ENCODE measurements around the gene ENDOD1.

- no peak for TF ChIP-seq CTCF (conservative IDR thresholded peaks at IDR 0.05; ENCODE audit: low read depth, low read length)
- TF ChIP-seq EZH2phosphoT487 (IDR thresholded peaks at IDR 0.05; ENCODE audit: borderline replicate concordance, low read length): no peak
Observed at GRCh38 chr11:95045812-95046211, 43.8 kb upstream of the ENDOD1 start.
